ENCODE measurements around the gene UBE3D.
"Not testable (repeated sequence)": the region's sequence is repeated elsewhere in the genome, so short reads cannot be mapped to it uniquely, and the experiment has no call there.

The UBE3D gene

GRCh38 chr6:82872185-82872584 is 193.5 kb downstream of the UBE3D start:
- no peak for DNase-seq (ENCODE audit: low read depth)

GRCh38 chr6:82870582-82871172 is 195.0 kb downstream of the UBE3D start:
- DNase-seq (ENCODE audit: low read depth): no peak

DNA sequence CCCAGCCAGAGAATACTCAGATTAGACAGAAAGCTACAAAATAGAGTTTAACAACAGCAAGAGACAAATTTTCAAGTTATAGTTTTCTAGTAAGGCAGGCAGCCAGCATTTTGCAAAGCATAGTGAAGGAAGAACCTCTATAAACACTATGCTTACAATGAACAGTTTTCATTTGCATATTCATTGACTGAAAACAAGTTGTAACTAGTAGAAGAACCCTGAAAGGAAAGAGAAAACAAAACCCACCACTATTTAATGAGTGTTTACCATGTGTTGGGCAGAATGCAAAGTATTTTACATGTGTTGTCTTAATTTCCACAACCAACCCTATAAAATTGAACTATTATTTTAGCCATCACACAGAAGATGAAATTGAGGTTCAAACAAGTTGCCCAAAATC is 196.1 kb downstream of the UBE3D start:
- no peak for DNase-seq (ENCODE audit: low read depth)

DNA sequence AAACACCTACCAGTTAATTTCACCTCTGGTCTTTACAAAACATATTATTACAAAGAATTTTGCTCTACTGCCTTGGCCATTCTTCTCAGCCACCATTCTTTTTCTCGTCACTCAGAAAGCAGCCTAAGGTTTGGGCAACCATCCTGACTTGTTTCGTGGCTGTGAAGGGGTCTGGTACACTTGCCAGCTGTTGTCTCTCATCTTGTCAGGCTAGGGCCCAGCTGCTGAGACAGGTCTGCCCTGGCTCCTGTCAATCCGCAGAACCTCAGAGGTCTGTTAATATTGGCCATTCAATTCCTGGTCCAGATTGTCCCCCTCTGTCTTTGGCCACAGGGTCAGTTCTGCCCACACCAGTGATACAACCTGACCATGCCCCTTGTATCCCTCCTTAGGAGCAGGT is 197.7 kb downstream of the UBE3D start:
- DNase-seq (ENCODE audit: low read depth): no peak

- no peak for DNase-seq (ENCODE audit: low read depth)
Observed at GRCh38 chr6:82866446-82866845, 199.2 kb downstream of the UBE3D start.

DNA sequence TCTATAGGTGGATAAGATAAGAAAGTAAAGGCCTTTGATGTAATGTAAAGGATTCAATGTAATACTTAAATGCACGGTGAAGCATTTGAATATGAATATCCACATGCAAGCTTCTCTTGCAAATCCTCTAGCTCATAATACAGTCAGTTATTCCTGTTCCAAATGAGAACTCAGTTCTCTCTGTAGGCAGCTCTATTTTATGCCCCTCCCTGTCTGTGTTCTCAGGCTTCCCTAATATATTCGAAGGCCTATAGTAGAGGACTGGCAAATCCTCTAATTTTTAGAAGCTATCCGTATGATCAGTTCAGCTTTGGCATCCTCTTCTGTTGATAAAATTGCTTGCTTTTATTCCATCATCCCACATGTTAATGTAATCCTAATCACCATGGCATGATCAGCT is 200.2 kb downstream of the UBE3D start:
- DNase-seq (ENCODE audit: low read depth): no peak

DNA sequence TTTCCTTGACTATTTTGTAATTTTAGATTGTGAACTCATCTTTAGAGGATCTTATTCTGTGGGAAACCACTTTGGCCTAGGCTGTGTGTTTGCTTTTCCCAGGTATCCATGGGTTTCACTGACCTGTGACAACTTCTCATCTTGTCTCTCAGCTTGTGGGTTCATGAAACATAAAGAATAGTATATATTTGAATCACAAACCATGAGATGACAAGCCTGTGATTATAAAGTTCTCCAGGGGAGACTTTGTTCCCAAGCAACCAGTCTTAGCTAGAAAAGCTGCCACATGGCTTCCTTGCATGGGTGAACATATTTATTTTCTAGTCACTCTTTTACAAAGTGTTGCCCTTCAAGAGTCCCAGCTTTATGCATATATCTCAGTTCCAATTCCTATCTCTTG is 201.9 kb downstream of the UBE3D start:
- no peak for DNase-seq (ENCODE audit: low read depth)

GRCh38 chr6:82862543-82862942 is 203.1 kb downstream of the UBE3D start:
- DNase-seq (ENCODE audit: low read depth): no peak

DNA sequence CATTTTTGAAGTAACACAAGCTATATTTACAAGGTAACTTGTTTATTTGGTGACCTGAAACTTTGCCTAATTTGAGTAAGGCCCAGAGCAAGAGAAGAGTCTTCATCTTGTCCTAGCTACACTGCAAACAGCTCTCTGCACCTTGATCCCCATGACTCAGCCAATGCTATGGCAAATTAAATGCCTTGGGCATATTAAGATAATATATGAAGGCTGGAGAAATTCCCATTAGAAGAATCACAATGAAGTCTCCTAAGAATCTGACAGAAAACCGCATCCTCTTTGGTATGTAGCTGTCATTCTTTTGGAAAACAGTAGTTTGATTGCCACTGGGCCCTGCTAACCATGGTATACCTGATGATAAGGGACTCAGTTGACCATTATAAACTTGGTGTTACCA is 204.5 kb downstream of the UBE3D start:
- DNase-seq (ENCODE audit: low read depth): no peak

DNA sequence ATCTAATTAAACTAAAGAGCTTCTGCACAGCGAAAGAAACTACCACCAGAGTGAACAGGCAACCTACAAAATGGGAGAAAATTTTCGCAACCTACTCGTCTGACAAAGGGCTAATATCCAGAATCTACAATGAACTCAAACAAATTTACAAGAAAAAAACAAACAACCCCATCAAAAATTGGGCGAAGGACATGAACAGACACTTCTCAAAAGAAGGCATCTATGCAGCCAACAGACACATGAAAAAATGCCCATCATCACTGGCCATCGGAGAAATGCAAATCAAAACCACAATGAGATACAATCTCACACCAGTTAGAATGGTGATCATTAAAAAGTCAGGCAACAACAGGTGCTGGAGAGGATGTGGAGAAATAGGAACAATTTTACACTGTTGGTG is 209.6 kb downstream of the UBE3D start:
- not testable (repeated sequence) for DNase-seq (ENCODE audit: low read depth)

GRCh38 chr6:82852904-82853303 is 212.7 kb downstream of the UBE3D start:
- DNase-seq (ENCODE audit: low read depth): not testable (repeated sequence)

- no peak for DNase-seq (ENCODE audit: low read depth)
Observed at GRCh38 chr6:82843291-82843885, 222.3 kb downstream of the UBE3D start.

GRCh38 chr6:82842721-82843120 is 222.9 kb downstream of the UBE3D start:
- no peak for DNase-seq (ENCODE audit: low read depth)

All from T follicular helper cell (primary cell).